ENCODE results near the gene TENM4.

GRCh38 chr11:78825591-78826020 is 615.2 kb downstream of the TENM4 start:
- TF ChIP-seq SIN3A (IDR thresholded peaks at IDR 0.05; ENCODE audit: borderline replicate concordance, insufficient read depth, low read length) (no peak), POLR2AphosphoS5 (IDR thresholded peaks at IDR 0.05; ENCODE audit: low read depth, low read length) (no peak)
- TF ChIP-seq, protein P1, sequence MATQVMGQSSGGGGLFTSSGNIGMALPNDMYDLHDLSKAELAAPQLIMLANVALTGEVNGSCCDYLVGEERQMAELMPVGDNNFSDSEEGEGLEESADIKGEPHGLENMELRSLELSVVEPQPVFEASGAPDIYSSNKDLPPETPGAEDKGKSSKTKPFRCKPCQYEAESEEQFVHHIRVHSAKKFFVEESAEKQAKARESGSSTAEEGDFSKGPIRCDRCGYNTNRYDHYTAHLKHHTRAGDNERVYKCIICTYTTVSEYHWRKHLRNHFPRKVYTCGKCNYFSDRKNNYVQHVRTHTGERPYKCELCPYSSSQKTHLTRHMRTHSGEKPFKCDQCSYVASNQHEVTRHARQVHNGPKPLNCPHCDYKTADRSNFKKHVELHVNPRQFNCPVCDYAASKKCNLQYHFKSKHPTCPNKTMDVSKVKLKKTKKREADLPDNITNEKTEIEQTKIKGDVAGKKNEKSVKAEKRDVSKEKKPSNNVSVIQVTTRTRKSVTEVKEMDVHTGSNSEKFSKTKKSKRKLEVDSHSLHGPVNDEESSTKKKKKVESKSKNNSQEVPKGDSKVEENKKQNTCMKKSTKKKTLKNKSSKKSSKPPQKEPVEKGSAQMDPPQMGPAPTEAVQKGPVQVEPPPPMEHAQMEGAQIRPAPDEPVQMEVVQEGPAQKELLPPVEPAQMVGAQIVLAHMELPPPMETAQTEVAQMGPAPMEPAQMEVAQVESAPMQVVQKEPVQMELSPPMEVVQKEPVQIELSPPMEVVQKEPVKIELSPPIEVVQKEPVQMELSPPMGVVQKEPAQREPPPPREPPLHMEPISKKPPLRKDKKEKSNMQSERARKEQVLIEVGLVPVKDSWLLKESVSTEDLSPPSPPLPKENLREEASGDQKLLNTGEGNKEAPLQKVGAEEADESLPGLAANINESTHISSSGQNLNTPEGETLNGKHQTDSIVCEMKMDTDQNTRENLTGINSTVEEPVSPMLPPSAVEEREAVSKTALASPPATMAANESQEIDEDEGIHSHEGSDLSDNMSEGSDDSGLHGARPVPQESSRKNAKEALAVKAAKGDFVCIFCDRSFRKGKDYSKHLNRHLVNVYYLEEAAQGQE (IDR thresholded peaks at IDR 0.05; ENCODE audit: insufficient read depth in 1 of 2, low read depth in 2 of 2, low read length in 2 of 2) = no peak
